Brain microvascular endothelial cell (primary cell): ENCODE measurements around the gene MKKS.
A peak's percentile ranks its signal among the peaks of the same experiment; 100 is the strongest.
"Not testable (repeated sequence)": the region's sequence is repeated elsewhere in the genome, so short reads cannot be mapped to it uniquely, and the experiment has no call there.

Source experiments
- DNase-seq: peaks from one replicate; pipeline ENCODE4 v3.0.0-alpha.2; 2020
- H3K27ac ChIP-seq: fragments of 250-450 bp; sonication (Bioruptor Pico); 2 replicates; pipeline ENCODE4 v1.5.1; 2020; ENCODE audit warnings: mild to moderate bottlenecking, moderate library complexity
- H3K27me3 ChIP-seq: fragments of 250-450 bp; sonication (Bioruptor Pico); replicated peaks from 2 replicates; pipeline ENCODE4 v1.5.1; 2020; ENCODE audit warnings: mild to moderate bottlenecking
- H3K36me3 ChIP-seq: fragments of 250-450 bp; sonication (Bioruptor Pico); replicated peaks from 2 replicates; pipeline ENCODE4 v1.5.1; 2020; ENCODE audit warnings: mild to moderate bottlenecking
- H3K4me3 ChIP-seq: 2 replicates; pipeline ENCODE4 v1.5.1; 2011; ENCODE audit warnings: low read depth, mild to moderate bottlenecking, control low read depth, low read length, moderate library complexity
- CTCF ChIP-seq: IDR thresholded peaks from 2 replicates; pipeline ENCODE4 v1.5.1; 2011; ENCODE audit warnings: low read depth, mild to moderate bottlenecking, moderate library complexity, low read length, control low read depth, inconsistent platforms; ENCODE audit errors: missing control alignments
- in situ Hi-C: cut with HindIII; loops from 2 replicates; pipeline ENCODE4 v1.10.0; 2017; ENCODE audit warnings: low sequenced_read_pairs, low pct_ligation_motif_present

The MKKS gene

DNA sequence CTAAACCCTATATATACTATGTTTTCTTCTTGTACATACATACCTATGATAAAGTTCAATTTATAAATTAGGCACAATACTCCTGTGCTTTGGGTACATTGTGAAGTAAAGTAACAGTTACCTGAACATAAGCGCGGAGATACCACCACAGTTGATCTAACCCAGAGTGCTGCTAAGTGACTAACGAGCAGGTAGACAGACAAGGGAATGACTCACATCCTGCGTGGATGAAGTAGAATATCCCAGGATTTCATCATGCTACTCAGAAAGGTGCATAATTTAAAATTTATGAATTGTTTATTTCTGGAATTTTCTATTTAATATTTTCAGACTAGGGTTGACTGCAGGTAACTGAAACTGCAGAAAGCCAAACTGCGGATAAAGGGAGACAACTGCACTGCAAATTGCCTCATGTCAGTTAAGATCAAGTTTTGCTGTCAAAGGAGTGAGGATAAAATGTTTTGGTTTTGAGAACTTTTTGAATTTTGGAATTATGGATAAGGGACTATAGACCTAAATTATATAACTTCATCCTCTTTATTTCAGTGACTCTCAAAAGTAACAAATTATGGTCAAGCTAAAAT, 14.4 kb downstream of the MKKS start:
- H3K36me3 ChIP-seq: no peaks in the 10 kb centered on the region
- H3K27ac ChIP-seq: no peak overlapping the region
- H3K27me3 ChIP-seq: no peaks in the 10 kb centered on the region
- in situ Hi-C loops: no loop called here
- peak; percentile 10 for DNase-seq
- TF ChIP-seq CTCF: no peak
- no peak overlapping the region for H3K4me3 ChIP-seq

- in situ Hi-C loops, H3K4me3 ChIP-seq, H3K27me3 ChIP-seq, H3K27ac ChIP-seq, H3K36me3 ChIP-seq, DNase-seq: not testable (repeated sequence)
These were observed 16.8 kb downstream of the MKKS start for GRCh38 chr20:10417218-10417617.

DNA sequence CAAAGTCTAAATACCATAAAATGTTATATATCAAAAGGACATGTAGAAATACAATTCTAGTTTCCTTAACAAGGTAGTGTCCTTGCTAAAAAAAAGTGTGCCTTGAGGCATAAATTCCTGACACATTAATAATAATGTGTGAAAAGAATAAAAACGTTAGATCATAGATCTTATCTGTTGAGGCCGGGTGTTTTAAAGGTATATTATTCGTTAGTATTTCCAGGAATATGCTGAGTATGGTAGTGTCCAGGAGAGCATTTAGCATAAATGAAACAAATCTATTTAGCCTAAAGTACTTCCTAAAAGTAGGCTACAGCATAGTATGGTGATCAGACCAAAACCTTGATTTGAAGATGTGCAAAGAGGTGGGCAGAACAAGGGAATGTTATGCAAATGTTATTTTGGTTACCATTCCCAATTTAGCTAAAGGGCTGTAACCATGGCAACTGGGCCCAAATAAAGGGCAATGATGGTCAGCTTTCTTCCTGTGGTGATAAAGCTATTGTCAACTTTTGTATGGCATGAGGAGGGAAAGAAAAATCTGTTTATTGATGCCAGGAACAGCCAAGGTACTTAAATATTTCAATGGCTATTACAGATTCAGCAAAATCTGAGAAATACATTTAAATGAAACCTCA, 18.9 kb downstream of the MKKS start:
- in situ Hi-C loops: no loop called here
- H3K27ac ChIP-seq: no peak overlapping the region

GRCh38 chr20:10412591-10413408, 21.2 kb downstream of the MKKS start:
- in situ Hi-C loops: no loop called here
- peaks cover 3% of the 10 kb centered on the region for H3K36me3 ChIP-seq
- peak; percentile 35 for TF ChIP-seq CTCF
- H3K27me3 ChIP-seq: no peaks in the 10 kb centered on the region
- no peak overlapping the region for H3K27ac ChIP-seq
- no peak overlapping the region for H3K4me3 ChIP-seq
- DNase-seq: peak; percentile 3

More for the DNA sequence above, 18.9 kb downstream of the MKKS start:
- no peak for TF ChIP-seq CTCF
- Histone ChIP-seq H3K36me3 (peaks cover 3% of the 10 kb centered on the region), H3K27me3 (no peaks in the 10 kb centered on the region), H3K4me3 (no peak overlapping the region)
- peak; percentile 16 for DNase-seq

DNA sequence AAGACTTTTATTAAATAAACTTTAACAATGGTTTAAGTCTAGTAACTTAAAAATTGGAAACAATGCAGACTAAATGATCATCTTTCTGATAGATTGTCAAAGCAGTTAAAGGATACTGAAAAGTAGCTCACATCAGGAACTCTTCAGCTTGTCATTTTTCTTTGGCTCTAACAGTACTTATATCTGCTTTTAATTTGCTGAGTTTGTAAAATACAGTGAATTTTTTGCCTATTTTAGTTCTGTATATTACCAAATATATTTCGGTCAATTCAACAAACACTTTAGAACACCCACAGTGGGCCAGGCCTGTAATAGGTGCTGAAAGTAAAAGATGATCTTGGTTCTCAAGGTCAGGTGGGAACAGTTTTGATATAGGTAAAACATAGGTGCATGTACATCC, 22.3 kb downstream of the MKKS start:
- no peak overlapping the region for H3K27ac ChIP-seq
- H3K4me3 ChIP-seq: no peak overlapping the region
- H3K27me3 ChIP-seq: no peaks in the 10 kb centered on the region
- H3K36me3 ChIP-seq: peaks cover 3% of the 10 kb centered on the region
- TF ChIP-seq CTCF: no peak
- no peak for DNase-seq
- in situ Hi-C loops: no loop called here

- no peak for TF ChIP-seq CTCF
- peaks cover 5% of the 10 kb centered on the region for H3K36me3 ChIP-seq
- DNase-seq: no peak
- in situ Hi-C loops: no loop called here
- no peaks in the 10 kb centered on the region for H3K27me3 ChIP-seq
- no peak overlapping the region for H3K27ac ChIP-seq
- no peak overlapping the region for H3K4me3 ChIP-seq
These were observed 25.8 kb downstream of the MKKS start for GRCh38 chr20:10408108-10408813.
